Fibroblast of skin of back (primary cell): ENCODE measurements around the gene CGNL1.

Experiments
- DNase-seq: peaks from one replicate; pipeline ENCODE4 v3.0.0-alpha.2; 2013

Gene CGNL1

GRCh38 chr15:57496946-57497869 lies 120.9 kb downstream of the CGNL1 start:
- DNase-seq = no peak

DNA sequence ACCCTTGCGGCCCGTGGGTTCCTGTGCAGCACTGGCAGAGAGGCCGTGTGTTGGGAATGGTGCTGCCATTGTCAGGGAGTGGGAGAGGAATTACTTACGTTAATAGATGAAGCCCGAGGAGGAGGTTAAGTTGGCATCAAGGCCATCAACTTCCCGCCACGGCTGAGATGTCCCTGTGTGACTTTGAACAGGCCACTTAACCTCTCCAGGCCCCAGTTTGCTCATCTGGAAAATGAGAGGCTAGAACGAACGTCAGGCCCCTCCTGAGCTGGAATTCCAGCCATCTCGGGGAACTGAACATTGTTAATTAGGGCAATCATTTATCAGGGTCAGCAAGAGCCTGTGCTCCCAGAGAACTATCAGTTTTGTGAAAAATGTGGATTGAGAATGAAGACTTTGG lies 124.0 kb downstream of the CGNL1 start:
- DNase-seq = no peak

DNA sequence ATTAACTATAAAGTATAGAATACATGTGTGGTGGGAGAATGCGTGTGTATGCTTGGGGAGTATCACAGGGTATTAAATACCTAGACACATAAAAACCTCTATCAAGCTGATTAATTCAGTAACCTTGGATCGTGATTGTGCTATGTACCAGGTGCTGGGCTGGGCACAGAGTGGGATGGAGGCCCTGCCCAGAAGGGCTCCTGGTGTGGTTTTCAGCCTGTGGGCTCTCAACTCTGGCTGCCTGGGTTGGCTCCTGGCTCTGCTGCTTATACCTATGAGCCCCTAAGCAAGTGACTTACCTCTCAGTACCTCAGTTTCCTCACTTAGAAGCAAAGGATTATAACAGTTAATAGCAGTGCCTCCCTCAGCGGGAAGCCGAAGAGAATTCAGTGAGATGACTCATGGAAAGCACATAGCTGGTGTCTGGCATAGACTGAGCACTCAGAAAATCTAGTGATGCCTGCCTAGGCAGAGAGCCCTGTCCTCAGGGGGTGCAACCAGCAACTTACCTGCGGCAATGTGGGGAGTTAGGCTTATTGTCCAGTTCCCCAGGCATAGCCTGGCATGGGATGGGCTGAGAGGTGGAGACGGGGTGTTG lies 124.8 kb downstream of the CGNL1 start:
- DNase-seq = peak; percentile 64

DNA sequence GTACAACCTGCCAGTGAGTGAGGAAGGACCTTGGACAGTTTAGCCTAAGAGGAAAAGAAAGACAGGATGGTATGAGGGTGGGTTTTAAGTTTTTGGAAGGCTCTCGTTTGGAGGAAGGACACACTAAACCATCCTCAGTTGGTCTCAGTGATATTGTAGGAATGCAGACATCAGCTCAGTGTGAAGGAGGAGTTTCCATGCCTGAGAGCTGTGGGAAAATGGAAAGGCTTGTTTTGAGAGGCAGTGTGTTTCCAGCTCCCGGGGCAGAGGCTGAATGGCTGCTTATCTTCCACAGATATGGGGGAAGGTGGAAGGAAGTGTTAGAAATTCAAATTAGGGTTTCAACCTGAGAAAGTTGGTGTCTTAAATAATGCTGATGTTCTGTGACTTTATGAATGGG lies 125.8 kb downstream of the CGNL1 start:
- DNase-seq = peak; percentile 40

DNA sequence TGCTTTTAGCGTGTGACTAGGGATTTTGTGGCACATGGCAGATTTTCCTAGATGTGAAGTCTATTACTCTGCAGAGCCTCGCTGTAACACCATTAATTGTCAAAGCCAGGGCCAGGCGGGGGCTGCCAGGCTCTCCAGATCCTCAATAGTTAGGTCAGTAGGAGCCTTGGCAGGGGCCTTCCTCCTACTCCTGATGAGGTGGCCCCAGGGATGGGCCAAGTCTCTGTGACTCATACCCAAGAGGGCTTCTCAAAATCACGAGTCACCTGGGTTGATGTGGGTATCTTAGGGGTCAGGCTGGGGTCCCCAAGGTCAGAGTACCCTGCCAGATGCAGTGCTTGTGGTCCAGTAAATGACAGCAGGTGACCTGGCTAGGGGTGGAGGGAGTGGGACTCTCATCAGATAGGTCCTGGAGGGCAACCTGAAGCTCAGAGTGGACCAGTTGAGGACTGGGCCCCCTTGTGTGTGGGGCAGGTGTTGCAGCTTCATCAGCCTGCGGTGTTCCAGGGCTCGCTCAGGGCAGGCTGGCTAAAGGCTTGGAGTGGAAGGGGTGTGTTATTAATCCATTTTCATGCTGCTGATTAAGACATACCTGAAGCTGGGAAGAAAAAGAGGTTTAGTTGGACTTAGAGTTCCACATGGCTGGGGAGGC lies 126.9 kb downstream of the CGNL1 start:
- DNase-seq = no peak

DNA sequence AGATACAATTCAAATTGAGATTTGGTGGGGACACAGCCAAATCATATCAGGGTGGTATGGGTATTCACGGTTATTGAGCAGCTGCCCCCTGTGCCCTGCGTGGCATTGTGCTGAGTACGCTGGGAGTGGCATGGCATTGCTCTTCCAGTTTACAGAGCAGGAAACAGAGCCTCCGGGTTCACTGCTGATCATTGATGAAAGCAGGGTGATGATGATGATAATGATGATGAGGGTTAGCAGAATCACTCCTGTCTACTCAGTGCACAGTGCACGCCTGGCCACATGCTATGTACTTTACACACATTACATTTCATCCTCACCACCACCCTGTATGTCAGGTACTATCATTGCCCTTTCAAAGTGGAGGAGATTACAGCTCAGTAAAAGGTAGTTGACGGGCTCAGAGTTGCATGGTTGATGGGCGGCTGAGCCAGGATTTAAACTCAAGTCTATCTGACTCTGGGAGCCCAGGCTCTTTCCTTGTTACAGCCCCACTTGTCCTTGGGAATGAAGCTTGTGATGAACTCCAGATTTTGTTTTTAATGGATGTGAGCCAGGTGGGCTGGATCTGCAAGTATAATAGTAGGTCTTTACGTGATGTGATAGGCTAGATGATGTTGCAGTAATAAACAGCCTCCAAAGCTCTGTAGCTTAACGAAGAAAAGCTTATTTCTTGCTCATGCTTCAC lies 127.8 kb downstream of the CGNL1 start:
- DNase-seq = peak; percentile 63

- DNase-seq = no peak
Measured at GRCh38 chr15:57504599-57504940, 128.3 kb downstream of the CGNL1 start.

- DNase-seq = peak; percentile 80
Measured at GRCh38 chr15:57505056-57505715, 128.9 kb downstream of the CGNL1 start.

DNA sequence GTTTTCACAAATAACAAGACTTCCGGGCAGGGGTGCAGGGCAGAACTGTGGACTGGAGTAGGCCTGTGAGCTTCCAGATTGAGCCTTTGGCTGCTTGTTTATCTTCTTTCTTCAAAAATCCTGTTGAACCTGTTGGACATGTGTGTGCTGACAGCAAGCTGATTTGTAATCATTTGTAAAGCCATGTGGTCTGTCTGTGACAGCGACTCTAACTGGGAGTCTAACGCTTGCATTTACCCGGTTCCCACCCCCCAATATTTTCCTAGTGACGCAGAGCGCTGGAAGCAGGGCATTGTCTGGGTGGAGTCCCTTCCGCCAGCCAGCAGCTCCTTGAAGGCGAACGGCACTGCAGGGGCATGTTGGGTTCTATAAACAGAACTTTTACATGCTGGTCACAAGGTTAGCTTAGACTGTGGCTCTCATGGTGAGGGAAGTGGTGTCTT lies 129.7 kb downstream of the CGNL1 start:
- peak; percentile 94 for DNase-seq

DNA sequence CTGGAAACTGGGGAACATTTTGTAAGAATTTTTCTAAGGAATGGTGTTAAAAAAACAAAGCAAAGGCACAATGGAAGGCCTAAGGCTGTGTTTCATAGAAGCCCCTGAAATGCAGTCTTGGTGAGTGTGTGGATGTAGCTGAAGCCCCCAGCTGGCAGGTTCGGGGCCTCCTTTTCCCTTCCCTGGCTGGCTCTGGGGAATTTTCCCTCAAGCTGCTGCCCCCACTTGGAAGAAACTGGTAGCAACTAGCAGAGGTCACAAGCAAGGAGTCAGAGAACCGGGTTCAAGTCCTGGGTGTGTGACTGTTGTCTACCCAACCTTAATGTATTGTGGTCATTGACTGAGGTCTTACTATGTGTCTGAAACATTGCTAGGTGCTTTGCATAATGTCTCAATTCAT lies 130.1 kb downstream of the CGNL1 start:
- no peak for DNase-seq

GRCh38 chr15:57507111-57507510 lies 130.8 kb downstream of the CGNL1 start:
- DNase-seq = no peak

DNA sequence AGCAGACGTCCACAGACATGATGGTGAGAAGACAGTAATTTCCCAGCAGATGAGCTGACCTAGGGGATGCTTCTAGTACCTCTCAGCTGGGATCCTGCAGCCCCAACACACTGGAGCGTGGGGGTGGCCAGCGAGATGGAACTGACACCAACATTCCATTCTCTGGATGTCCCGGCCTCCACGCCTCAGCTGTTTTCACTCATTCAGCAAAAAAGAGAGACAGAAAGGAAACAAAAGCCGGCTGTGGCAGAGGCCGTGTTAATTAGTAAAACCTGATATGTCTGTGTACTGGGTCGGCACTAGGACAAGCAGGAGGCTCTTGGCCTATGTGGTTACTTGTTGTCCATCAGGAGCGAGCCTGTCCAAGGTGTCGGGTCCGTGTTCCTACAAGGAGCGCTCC lies 132.8 kb downstream of the CGNL1 start:
- DNase-seq = peak; percentile 57

DNA sequence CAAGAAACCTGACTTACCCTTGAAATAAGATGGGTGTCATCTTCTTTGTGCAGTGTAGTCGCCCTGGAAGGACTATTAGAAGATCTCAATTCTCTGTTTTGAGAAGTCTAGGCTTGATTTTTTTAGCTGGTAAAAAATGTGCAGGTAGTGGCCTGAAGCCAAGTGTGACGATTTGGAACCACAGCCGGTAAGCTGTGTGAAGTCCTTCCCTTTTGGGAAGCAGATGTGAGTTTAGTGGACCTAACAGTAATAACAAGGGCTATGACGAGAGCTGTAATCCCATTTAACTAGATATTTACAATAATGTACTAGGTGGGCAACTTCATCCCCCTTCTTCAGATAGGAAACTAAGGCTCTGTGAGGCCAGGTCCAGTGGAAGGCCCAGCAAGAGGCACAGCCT lies 133.7 kb downstream of the CGNL1 start:
- DNase-seq = no peak

DNA sequence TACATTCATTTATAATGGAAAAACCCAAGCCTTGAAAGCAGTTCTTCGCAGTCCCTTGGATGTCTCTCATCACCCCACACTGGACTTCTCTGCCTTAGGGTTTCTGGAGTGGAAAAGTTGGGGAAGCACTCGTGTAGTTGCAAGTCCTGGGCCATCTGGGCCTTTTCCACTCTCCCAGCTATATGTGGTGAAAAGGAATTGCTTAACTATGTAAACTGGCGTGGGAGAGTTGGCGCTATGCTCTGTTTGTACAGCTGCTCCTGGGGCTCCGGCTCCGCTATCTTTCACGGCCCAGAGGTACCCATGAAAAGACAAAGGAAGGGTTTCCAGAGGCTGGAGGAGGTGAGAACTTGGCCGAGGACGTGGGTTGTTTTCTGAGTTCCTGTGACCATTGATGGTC lies 134.3 kb downstream of the CGNL1 start:
- DNase-seq = no peak

DNA sequence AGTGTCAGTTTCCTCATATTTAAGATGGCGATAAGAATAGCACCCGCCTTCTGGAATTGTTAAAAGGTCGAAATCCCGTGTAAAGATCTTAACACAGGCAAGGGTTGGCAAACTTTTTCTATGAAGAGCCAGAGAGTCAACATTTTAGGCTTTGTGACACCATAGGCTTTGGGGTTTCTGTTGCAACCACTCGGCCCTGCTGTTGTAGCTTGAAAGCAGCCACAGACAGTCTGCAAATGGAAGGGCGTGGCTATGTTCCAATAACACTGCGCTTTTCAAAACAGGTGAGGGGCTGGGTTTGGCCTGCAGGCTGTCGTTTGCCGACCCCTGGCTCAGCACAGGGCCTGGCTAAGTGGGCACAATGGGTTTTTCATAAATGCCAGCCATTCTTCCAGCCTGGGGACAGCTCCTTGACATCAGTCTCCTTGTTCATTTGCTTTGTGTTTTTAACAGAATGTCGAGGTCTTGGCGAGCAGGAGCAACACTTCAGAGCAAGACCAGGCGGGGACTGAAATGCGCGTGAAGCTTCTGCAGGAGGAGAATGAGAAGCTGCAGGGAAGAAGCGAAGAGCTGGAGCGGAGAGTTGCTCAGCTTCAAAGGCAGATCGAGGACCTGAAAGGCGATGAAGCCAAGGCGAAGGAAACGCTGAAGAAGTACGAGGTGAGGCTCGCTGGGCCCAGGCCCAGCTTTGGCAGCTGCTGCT lies 140.2 kb downstream of the CGNL1 start:
- no peak for DNase-seq

- no peak for DNase-seq
Measured at GRCh38 chr15:57517030-57517671, 140.8 kb downstream of the CGNL1 start.

DNA sequence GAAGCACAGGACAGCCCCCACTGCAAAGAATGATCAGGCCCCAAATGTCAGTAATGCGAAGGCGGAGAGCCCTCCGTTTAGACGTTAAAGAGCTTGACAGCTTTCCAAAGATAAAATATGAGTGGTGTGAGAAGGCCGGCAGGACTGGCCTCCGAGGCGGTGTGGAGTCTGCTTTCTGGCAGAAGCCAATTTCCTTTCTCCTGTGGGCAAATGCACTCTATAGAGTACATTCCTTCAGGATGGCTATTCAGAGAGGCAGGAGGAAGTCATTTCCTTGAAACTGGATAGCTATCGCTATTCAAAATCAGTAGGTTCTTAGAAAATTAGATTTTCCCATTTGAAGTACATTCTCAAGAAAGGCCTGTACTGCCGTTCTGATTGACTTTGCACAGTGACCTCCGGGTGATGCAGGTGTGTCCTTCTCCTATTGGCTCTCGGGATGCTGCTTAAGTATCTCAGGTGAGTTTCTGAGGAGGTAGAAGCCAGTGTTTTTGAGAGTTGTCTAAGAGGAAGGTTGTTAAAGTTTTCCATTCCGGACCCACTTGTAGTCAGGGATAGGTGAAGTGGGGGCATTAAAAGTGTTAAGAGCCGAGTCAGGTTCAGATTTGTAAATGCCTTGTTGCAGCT lies 142.6 kb downstream of the CGNL1 start:
- no peak for DNase-seq

GRCh38 chr15:57519806-57520205 lies 143.5 kb downstream of the CGNL1 start:
- no peak for DNase-seq

DNA sequence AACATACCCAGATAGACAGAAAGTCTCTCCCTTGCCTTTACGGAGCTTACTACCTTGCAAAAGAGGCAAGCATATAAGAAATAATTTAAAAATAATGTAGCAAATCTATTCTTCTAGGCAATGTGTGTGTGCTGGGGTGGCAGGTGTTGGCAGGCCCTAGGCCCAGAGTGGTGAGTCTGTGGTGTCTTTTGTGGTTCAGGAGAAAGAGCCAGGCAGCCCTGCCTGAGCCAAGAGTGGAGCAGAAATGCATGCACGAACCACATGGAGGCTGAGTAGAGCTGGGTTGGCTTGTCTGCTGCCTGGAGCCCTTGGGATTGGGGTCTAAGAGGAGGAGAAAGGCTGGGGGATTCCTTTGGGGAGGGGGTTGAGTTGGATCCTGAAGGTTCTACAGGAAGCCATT lies 145.2 kb downstream of the CGNL1 start:
- no peak for DNase-seq

- DNase-seq = no peak
Measured at GRCh38 chr15:57522148-57522547, 145.8 kb downstream of the CGNL1 start.

DNA sequence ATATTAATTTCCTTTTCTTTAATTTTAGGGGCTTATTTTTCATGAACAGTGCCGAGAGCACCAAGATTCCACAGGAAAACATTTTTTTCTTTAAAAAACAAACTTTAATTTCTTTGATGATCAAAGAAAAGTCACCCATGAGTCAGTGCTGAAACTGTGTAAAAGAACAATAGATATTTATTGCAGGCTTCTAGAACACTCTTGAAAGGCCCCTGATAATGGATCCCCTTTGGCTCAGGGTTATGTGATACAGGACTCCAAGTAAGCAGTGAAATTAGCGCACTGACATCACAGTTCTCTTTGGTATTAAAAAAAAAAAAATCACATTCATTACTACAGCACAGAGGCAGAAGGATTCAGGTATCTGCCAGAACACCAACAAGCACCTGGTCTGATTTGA lies 149.3 kb downstream of the CGNL1 start:
- no peak for DNase-seq
